Thyroid gland (tissue), 4 donors: ENCODE data around the gene SMIM1. TPM values are rescaled to one million over a fixed set of nuclear protein-coding genes. Genes with fewer than 3 reads are reported as not detected.
"Not testable (repeated sequence)": the region's sequence is repeated elsewhere in the genome, so short reads cannot be mapped to it uniquely, and the experiment has no call there.

Experiments used
- DNase-seq, 2 donors: peaks; one replicate each; pipeline ENCODE4 v3.0.0-alpha.2; 2019
- H3K27ac ChIP-seq, 3 donors: fragments of 200-600 bp; sonication (generic); 1 replicate in 2 of 3; 2 replicates in 1 of 3; pipeline ENCODE4 v1.5.1; 2016 to 2019; ENCODE audit warnings: mild to moderate bottlenecking in 1 of 3, moderate library complexity in 1 of 3
- H3K27me3 ChIP-seq: fragments of 200-600 bp; sonication (generic); one replicate; pipeline ENCODE4 v1.5.1; 2019
- H3K36me3 ChIP-seq, 2 donors: fragments of 200-600 bp; sonication (generic); one replicate each; pipeline ENCODE4 v1.5.1; 2016 to 2019
- H3K4me1 ChIP-seq, 2 donors: fragments of 200-600 bp; sonication (generic); one replicate each; pipeline ENCODE4 v1.5.1; 2017 to 2019
- H3K4me3 ChIP-seq, 3 donors: fragments of 200-600 bp; sonication (generic); replicated peaks in 1 of 3; 1 replicate in 2 of 3; 2 replicates in 1 of 3; pipeline ENCODE4 v1.5.1; 2016; ENCODE audit warnings: mild to moderate bottlenecking in 1 of 3
- H3K9me3 ChIP-seq: fragments of 200-600 bp; sonication (generic); one replicate; pipeline ENCODE4 v1.5.1; 2017
- POLR2A ChIP-seq, 2 donors: fragments of 450-650 bp; IDR thresholded peaks; one replicate each; pipeline ENCODE4 v1.6.1; 2017; ENCODE audit warnings: antibody characterized with exemption in 2 of 2, mild to moderate bottlenecking in 2 of 2, moderate library complexity in 1 of 2
- WGBS, 2 donors: methylation state at CpG; one replicate each; pipeline ENCODE4 v1.1.5; 2017; 5-methylcytosine and 5-hydroxymethylcytosine counted together
- intact Hi-C: fragments of 100-400 bp; cut with DNase I; formaldehyde crosslinking; loops from one replicate; pipeline ENCODE4 v1.15.1; 2023
- total RNA-seq, 4 donors: library from RNA; depleted of rRNA; stranded (reverse); fragments of >200 nt; gene quantifications; one replicate each; pipeline ENCODE4 v1.2.3, GENCODE V29; 2016
- TF ChIP-seq, protein P1 (sequence below), 6 experiments: fragments of 200-600 bp in 3 of 6; fragments of 450-650 bp in 3 of 6; sonication (generic) in 3 of 6; IDR thresholded peaks; one replicate each; pipeline ENCODE4 v1.5.1; 2016 to 2019; ENCODE audit warnings: antibody characterized with exemption in 6 of 6, mild to moderate bottlenecking in 2 of 6, inconsistent platforms in 1 of 6, moderate library complexity in 1 of 6

Gene SMIM1, protein sequence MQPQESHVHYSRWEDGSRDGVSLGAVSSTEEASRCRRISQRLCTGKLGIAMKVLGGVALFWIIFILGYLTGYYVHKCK
- total RNA-seq = 10 to 100 TPM in 1 of 4 donors, 1 to 10 TPM in 3; 8.6 to 20.2 (median 9.7) TPM

DNA sequence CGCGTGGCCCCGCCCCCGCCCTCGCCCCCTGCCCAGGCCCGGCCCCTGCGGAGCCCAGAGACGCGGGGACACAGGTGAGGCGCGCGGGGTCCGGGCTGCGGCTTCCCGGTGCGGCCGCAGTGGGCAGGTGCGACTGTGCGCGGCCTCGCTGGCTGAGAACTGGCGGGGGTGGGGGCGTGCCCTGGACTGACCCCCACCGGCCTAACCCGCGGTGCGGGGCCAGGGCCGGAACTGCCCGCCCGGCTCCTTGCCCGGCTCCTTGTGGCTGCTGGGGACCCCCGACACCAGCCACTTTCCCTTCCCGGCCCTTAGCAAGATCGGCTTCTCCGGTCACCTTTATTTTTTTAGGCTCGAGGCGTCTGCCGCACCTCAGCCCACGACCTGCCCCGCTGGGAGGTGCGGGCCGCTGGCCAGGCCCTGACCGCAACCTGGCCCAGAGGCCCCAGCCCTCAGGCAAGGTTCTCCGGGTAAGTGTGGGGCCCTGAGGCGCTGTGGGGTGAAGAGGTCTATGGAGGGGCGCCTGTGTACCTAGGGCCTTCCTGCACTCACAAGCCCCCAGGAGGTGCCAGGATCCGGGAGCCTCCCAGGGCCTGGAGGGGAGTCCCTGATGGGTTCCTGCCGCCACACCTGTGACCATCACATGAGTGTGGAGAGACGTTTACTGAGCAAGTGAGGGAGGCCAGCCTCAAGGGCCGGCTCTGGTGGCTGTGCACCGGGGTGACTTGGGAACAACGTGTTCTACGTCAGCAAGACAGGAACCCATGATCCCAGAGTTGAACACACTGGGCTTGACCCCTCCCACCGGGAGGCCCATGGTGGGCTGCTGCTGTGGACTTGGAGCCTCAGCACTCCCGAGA, at the start of gene SMIM1:
Gene SMIM1 (plus strand): TSS at position 35 of the 857 bp plus-strand sequence. CDS start 2,625 bp downstream, outside the sequence.
- 9 to 10% methylated on average over 21 to 23 of the region's 55 CpGs for WGBS, 2 donors
- TF ChIP-seq, protein P1, sequence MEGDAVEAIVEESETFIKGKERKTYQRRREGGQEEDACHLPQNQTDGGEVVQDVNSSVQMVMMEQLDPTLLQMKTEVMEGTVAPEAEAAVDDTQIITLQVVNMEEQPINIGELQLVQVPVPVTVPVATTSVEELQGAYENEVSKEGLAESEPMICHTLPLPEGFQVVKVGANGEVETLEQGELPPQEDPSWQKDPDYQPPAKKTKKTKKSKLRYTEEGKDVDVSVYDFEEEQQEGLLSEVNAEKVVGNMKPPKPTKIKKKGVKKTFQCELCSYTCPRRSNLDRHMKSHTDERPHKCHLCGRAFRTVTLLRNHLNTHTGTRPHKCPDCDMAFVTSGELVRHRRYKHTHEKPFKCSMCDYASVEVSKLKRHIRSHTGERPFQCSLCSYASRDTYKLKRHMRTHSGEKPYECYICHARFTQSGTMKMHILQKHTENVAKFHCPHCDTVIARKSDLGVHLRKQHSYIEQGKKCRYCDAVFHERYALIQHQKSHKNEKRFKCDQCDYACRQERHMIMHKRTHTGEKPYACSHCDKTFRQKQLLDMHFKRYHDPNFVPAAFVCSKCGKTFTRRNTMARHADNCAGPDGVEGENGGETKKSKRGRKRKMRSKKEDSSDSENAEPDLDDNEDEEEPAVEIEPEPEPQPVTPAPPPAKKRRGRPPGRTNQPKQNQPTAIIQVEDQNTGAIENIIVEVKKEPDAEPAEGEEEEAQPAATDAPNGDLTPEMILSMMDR (IDR thresholded peaks at IDR 0.05) = no peak
- TF ChIP-seq POLR2A (IDR thresholded peaks at IDR 0.05) = no peak
- Histone ChIP-seq H3K27ac (peak within 1 kb of the TSS; percentile 45 to 69 (median 64)), H3K4me3 (peak within 1 kb of the TSS in 2 of 3 donors; percentile 49 to 65), H3K4me1 (peaks cover 46 to 60% of the 10 kb centered on the region in 2 donors), H3K27me3 (no peaks in the 10 kb centered on the region), H3K36me3 (no peaks in the 10 kb centered on the region), H3K9me3 (no peaks in the 10 kb centered on the region)
- intact Hi-C loops = no loop called here
- peak; percentile 60 to 64 for DNase-seq

DNA sequence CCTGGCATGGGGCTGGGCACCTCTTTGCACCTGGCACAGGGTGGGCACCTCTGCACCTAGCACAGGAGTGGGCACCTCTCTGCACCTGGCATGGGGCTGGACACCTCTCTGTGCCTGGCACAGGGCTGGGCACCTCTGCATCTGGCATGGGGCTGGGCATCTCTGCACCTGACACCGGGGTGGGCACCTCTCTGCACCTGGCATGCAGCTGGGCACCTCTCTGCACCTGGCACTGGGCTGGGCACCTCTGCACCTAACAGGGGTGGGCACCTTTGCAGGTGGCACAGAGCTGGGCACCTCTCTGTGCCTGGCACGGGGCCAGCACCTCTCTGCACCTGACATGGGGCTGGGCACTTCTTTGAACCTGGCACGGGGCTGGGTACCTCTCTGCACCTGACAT, 49.7 kb upstream of the SMIM1 start:
- no peak for TF ChIP-seq POLR2A (IDR thresholded peaks at IDR 0.05)
- TF ChIP-seq, protein P1 (IDR thresholded peaks at IDR 0.05) = no peak
- intact Hi-C loops = loop anchor here (10.0 kb wide), 1 partner anchor 268 kb away; the partner anchor contains the start of gene ARHGEF16
- 100% methylated on average over 1 of the region's 3 CpGs for WGBS, 2 donors
- Histone ChIP-seq H3K36me3 (no peaks in the 10 kb centered on the region), H3K27ac (no peak overlapping the region), H3K9me3 (no peaks in the 10 kb centered on the region), H3K27me3 (no peaks in the 10 kb centered on the region), H3K4me3 (no peak overlapping the region), H3K4me1 (no peaks in the 10 kb centered on the region)
- no peak for DNase-seq

DNA sequence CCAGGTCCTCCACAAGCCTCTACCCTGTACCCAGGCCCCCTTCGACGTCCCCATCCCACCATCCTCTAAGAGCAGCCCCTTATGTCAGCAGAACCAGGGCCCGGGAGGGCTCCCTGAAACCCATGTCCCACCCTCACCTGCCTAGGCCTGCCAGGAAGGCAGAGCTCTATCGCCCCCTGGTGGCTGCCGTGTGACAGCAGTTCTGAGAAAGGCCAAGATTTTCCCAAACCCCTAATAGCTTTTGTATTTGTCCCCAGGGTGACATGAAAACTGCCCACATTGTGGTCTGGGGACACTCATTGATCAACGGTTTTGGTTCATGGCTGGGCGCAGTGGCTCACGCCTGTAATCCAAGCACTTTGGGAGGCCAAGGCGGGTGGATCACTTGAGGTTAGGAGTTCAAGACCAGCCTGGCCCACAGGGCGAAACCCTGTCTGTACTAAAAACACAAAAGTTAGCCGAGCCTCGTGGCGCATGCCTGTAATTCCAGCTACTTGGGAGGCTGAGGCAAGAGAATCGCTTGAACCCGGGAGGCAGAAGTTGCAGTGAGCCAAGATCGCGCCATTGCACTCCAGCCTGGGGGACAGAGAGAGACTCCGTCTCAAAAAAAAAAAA, 48.0 kb upstream of the SMIM1 start:
- TF ChIP-seq, protein P1 (IDR thresholded peaks at IDR 0.05) = peak; percentile 77 to 96 (median 88)
- intact Hi-C loops = loop anchor here (5.0 to 10.0 kb wide), 2 partner anchors 73 to 270 kb away; partner anchors contain the start of genes ARHGEF16 and LRRC47
- H3K27me3 ChIP-seq, H3K27ac ChIP-seq, H3K4me1 ChIP-seq, H3K36me3 ChIP-seq, H3K4me3 ChIP-seq, H3K9me3 ChIP-seq: not testable (repeated sequence)
- 41 to 50% methylated on average over 11 to 18 of the region's 18 CpGs for WGBS, 2 donors
- DNase-seq = peak; percentile 67 to 76

DNA sequence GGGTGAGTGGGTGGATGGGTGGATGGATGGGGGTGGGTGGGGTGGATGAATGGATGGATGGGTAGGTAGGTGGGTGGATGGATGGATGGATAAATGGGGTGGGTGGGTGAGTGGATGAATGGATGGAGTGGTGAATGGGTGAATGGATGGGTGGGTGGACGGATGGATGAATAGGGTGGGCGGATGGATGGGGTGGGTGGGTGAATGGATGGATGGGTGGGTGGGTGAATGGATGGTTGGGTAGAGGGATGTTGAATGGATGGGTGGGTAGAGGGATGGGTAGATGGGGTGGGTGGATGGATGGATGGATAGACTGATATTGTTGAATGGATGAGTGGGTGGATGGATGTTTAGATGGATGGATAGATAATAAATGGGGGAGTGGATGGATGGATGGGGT, 47.2 kb upstream of the SMIM1 start:
- WGBS, 2 donors = 92 to 98% methylated on average over 2 of the region's 2 CpGs
- intact Hi-C loops = loop anchor here (5.0 to 10.0 kb wide), 2 partner anchors 72 to 271 kb away; partner anchors contain the start of genes ARHGEF16 and LRRC47
- TF ChIP-seq, protein P1 (IDR thresholded peaks at IDR 0.05) = no peak
- TF ChIP-seq POLR2A (IDR thresholded peaks at IDR 0.05) = no peak
- H3K4me3 ChIP-seq = no peak overlapping the region
- H3K27me3 ChIP-seq = no peaks in the 10 kb centered on the region
- no peaks in the 10 kb centered on the region for H3K9me3 ChIP-seq
- no peaks in the 10 kb centered on the region for H3K36me3 ChIP-seq
- no peak overlapping the region for H3K27ac ChIP-seq
- peaks cover 0 to 5% of the 10 kb centered on the region in 2 donors for H3K4me1 ChIP-seq
- DNase-seq = no peak
